Measurements from ENCODE around the gene IRF7. TPM values are rescaled to one million over a fixed set of nuclear protein-coding genes. Genes with fewer than 3 reads are reported as not detected.

Gene IRF7
- total and polyA plus RNA-seq, 2 experiments from 2014 or later: 12.3 to 17.3 TPM

DNA sequence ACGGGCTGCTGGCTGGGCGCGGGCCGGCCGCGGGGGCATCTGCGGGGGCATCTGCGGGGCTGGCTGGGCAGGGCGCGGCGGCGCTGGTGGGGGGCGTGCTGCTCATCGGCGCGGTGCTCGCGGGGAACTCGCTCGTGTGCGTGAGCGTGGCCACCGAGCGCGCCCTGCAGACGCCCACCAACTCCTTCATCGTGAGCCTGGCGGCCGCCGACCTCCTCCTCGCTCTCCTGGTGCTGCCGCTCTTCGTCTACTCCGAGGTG is 21.5 kb upstream of the IRF7 start:
- H3K4me1 Mint-ChIP-seq: peaks cover 21% of the 10 kb centered on the region; the same call in 2 of the 3 replicates
- no peaks in the 10 kb centered on the region for H3K9me3 Mint-ChIP-seq
- no peaks in the 10 kb centered on the region for H3K79me2 ChIP-seq (replicated peaks; ENCODE audit: insufficient read depth)
- H3F3A ChIP-seq (replicated peaks; ENCODE audit: low read depth): peaks cover 20% of the 10 kb centered on the region
- peaks cover 24% of the 10 kb centered on the region for H3K4me1 ChIP-seq (ENCODE audit: insufficient read depth)
- peak overlapping the region; percentile 90 for H3K4me2 ChIP-seq
- no peak overlapping the region for H2AFZ ChIP-seq
- no peaks in the 10 kb centered on the region for H3K9me2 ChIP-seq (ENCODE audit: insufficient read depth)
- ATAC-seq (no peak), DNase-seq (ENCODE audit: low spot score) (no peak)
- H3K36me3 Mint-ChIP-seq (ENCODE audit: low read depth): no peaks in the 10 kb centered on the region; the same call in 2 of the 3 replicates
- peaks cover 75% of the 10 kb centered on the region for H3K27me3 ChIP-seq (ENCODE audit: insufficient read depth)
- peak overlapping the region; percentile 67 for H3K4me3 Mint-ChIP-seq
- H4K20me1 ChIP-seq (replicated peaks; ENCODE audit: insufficient read depth): no peaks in the 10 kb centered on the region
- H3K36me3 ChIP-seq (ENCODE audit: insufficient read depth): no peaks in the 10 kb centered on the region
- no peak overlapping the region for H3K27ac ChIP-seq (ENCODE audit: low read depth)
- no peak for TF ChIP-seq JUNB (IDR thresholded peaks at IDR 0.05; ENCODE audit: unreplicated experiment)
- peaks cover 67% of the 10 kb centered on the region for H3K27me3 Mint-ChIP-seq (ENCODE audit: insufficient read depth, low read depth, poor library complexity)
- H3K4me3 ChIP-seq: peak overlapping the region; percentile 55
- H3K27ac Mint-ChIP-seq: no peak overlapping the region

DNA sequence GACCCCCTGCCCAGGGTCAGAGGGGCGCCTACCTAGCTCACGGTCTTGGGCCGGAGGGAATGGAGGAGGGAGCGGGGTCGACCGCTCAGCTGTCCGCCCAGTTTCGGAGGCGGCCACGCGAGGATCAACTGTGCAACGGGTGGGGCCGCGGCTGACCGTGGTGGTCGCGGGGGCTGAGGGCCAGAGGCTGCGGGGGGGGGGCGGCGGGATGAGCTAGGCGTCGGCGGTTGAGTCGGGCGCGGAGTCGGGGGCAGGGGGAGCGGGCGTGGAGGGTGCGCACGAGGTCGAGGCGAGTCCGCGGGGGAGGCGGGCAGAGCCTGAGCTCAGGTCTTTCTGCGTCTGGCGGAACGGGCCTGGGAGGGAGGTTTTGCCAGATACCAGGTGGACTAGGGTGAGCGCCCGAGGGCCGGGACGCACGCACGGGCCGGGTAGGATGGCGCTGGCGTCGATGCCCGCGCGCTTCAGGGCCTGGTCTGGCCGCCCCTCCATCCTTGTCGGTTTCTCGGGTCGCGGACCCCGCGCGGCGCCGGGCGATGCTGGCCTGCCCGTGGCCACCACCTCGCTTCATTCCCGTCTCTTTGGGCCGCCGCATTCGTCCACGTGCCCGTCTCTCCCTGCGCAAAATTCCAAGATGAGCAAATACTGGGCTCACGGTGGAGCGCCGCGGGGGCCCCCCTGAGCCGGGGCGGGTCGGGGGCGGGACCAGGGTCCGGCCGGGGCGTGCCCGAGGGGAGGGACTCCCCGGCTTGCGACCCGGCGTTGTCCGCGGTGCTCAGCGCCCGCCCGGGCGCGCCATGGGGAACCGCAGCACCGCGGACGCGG is 21.0 kb upstream of the IRF7 start, which contains the start of gene DRD4:
Gene DRD4 (plus strand): TSS at position 759 of the 822 bp plus-strand sequence. CDS start 36 bp downstream, at position 795.
- H3K4me3 Mint-ChIP-seq: peak within 1 kb of the TSS; percentile 67
- Histone ChIP-seq H4K20me1 (replicated peaks; ENCODE audit: insufficient read depth) (no peaks in the 10 kb centered on the region), H3K4me3 (peak within 1 kb of the TSS; percentile 55), H3K4me2 (peak within 1 kb of the TSS; percentile 90), H3K27me3 (ENCODE audit: insufficient read depth) (peaks cover 75% of the 10 kb centered on the region), H2AFZ (no peak within 1 kb of the TSS), H3K4me1 (ENCODE audit: insufficient read depth) (peaks cover 24% of the 10 kb centered on the region), H3K27ac (ENCODE audit: low read depth) (no peak within 1 kb of the TSS), H3K79me2 (replicated peaks; ENCODE audit: insufficient read depth) (no peaks in the 10 kb centered on the region), H3F3A (replicated peaks; ENCODE audit: low read depth) (peaks cover 19% of the 10 kb centered on the region), H3K9me2 (ENCODE audit: insufficient read depth) (no peaks in the 10 kb centered on the region), H3K36me3 (ENCODE audit: insufficient read depth) (no peaks in the 10 kb centered on the region)
- peaks cover 21% of the 10 kb centered on the region; the same call in 2 of the 3 replicates for H3K4me1 Mint-ChIP-seq
- peaks cover 64% of the 10 kb centered on the region for H3K27me3 Mint-ChIP-seq (ENCODE audit: insufficient read depth, low read depth, poor library complexity)
- no peak within 1 kb of the TSS for H3K27ac Mint-ChIP-seq
- ATAC-seq: peak; percentile 40
- peak; percentile 65 for DNase-seq (ENCODE audit: low spot score)
- TF ChIP-seq, protein P1, sequence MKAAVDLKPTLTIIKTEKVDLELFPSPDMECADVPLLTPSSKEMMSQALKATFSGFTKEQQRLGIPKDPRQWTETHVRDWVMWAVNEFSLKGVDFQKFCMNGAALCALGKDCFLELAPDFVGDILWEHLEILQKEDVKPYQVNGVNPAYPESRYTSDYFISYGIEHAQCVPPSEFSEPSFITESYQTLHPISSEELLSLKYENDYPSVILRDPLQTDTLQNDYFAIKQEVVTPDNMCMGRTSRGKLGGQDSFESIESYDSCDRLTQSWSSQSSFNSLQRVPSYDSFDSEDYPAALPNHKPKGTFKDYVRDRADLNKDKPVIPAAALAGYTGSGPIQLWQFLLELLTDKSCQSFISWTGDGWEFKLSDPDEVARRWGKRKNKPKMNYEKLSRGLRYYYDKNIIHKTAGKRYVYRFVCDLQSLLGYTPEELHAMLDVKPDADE (IDR thresholded peaks at IDR 0.05): no peak
- TF ChIP-seq ZNF331 (CRISPR knock-in tag; IDR thresholded peaks at IDR 0.05; ENCODE audit: low read depth): no peak
- no peak for TF ChIP-seq ZNF114 (CRISPR knock-in tag; IDR thresholded peaks at IDR 0.05)
- TF ChIP-seq EZH2 (IDR thresholded peaks at IDR 0.05; ENCODE audit: low read depth, unreplicated experiment): peak; percentile 56
- TF ChIP-seq, protein P2, sequence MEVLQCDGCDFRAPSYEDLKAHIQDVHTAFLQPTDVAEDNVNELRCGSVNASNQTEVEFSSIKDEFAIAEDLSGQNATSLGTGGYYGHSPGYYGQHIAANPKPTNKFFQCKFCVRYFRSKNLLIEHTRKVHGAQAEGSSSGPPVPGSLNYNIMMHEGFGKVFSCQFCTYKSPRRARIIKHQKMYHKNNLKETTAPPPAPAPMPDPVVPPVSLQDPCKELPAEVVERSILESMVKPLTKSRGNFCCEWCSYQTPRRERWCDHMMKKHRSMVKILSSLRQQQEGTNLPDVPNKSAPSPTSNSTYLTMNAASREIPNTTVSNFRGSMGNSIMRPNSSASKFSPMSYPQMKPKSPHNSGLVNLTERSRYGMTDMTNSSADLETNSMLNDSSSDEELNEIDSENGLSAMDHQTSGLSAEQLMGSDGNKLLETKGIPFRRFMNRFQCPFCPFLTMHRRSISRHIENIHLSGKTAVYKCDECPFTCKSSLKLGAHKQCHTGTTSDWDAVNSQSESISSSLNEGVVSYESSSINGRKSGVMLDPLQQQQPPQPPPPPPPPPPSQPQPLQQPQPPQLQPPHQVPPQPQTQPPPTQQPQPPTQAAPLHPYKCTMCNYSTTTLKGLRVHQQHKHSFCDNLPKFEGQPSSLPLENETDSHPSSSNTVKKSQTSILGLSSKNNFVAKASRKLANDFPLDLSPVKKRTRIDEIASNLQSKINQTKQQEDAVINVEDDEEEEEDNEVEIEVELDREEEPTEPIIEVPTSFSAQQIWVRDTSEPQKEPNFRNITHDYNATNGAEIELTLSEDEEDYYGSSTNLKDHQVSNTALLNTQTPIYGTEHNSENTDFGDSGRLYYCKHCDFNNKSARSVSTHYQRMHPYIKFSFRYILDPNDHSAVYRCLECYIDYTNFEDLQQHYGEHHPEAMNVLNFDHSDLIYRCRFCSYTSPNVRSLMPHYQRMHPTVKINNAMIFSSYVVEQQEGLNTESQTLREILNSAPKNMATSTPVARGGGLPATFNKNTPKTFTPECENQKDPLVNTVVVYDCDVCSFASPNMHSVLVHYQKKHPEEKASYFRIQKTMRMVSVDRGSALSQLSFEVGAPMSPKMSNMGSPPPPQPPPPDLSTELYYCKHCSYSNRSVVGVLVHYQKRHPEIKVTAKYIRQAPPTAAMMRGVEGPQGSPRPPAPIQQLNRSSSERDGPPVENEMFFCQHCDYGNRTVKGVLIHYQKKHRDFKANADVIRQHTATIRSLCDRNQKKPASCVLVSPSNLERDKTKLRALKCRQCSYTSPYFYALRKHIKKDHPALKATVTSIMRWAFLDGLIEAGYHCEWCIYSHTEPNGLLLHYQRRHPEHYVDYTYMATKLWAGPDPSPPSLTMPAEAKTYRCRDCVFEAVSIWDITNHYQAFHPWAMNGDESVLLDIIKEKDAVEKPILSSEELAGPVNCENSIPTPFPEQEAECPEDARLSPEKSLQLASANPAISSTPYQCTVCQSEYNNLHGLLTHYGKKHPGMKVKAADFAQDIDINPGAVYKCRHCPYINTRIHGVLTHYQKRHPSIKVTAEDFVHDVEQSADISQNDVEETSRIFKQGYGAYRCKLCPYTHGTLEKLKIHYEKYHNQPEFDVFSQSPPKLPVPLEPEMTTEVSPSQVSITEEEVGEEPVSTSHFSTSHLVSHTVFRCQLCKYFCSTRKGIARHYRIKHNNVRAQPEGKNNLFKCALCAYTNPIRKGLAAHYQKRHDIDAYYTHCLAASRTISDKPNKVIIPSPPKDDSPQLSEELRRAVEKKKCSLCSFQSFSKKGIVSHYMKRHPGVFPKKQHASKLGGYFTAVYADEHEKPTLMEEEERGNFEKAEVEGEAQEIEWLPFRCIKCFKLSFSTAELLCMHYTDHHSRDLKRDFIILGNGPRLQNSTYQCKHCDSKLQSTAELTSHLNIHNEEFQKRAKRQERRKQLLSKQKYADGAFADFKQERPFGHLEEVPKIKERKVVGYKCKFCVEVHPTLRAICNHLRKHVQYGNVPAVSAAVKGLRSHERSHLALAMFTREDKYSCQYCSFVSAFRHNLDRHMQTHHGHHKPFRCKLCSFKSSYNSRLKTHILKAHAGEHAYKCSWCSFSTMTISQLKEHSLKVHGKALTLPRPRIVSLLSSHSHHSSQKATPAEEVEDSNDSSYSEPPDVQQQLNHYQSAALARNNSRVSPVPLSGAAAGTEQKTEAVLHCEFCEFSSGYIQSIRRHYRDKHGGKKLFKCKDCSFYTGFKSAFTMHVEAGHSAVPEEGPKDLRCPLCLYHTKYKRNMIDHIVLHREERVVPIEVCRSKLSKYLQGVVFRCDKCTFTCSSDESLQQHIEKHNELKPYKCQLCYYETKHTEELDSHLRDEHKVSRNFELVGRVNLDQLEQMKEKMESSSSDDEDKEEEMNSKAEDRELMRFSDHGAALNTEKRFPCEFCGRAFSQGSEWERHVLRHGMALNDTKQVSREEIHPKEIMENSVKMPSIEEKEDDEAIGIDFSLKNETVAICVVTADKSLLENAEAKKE (CRISPR knock-in tag; IDR thresholded peaks at IDR 0.05): no peak
- no peak for TF ChIP-seq JUNB (IDR thresholded peaks at IDR 0.05; ENCODE audit: unreplicated experiment)
- TF ChIP-seq, protein P3, sequence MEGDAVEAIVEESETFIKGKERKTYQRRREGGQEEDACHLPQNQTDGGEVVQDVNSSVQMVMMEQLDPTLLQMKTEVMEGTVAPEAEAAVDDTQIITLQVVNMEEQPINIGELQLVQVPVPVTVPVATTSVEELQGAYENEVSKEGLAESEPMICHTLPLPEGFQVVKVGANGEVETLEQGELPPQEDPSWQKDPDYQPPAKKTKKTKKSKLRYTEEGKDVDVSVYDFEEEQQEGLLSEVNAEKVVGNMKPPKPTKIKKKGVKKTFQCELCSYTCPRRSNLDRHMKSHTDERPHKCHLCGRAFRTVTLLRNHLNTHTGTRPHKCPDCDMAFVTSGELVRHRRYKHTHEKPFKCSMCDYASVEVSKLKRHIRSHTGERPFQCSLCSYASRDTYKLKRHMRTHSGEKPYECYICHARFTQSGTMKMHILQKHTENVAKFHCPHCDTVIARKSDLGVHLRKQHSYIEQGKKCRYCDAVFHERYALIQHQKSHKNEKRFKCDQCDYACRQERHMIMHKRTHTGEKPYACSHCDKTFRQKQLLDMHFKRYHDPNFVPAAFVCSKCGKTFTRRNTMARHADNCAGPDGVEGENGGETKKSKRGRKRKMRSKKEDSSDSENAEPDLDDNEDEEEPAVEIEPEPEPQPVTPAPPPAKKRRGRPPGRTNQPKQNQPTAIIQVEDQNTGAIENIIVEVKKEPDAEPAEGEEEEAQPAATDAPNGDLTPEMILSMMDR (conservative IDR thresholded peaks at IDR 0.05; ENCODE audit: low read depth in 2 of 2): no peak
- no peak for TF ChIP-seq CREB1 (CRISPR knock-in tag; IDR thresholded peaks at IDR 0.05; ENCODE audit: low read depth)
- TF ChIP-seq EZH2phosphoT487 (IDR thresholded peaks at IDR 0.05; ENCODE audit: unreplicated experiment): peak; percentile 51
- H3K9me3 Mint-ChIP-seq: no peaks in the 10 kb centered on the region
- no peaks in the 10 kb centered on the region; the same call in 2 of the 3 replicates for H3K36me3 Mint-ChIP-seq (ENCODE audit: low read depth)
